K562 (cell line): ENCODE measurements around the gene METTL25B. TPM values are rescaled to one million over a fixed set of nuclear protein-coding genes. Genes with fewer than 3 reads are reported as not detected.

Experiments used
- CREM ChIP-seq: IDR thresholded peaks from 2 replicates; pipeline ENCODE4 v1.6.1; 2014; ENCODE audit warnings: antibody characterized with exemption, low read depth
- CSDE1 ChIP-seq, 2 experiments: fragments of 450-650 bp; IDR thresholded peaks; 2 replicates each; pipeline ENCODE4 v1.6.1; 2016; ENCODE audit warnings: mild to moderate bottlenecking in 1 of 2
- ETV6 ChIP-seq, 3 experiments: fragments of 150-350 bp in 1 of 3; sonication (generic) in 1 of 3; formaldehyde crosslinking in 1 of 3; IDR thresholded peaks; 2 replicates each; pipeline versions ENCODE4 v1.6.1 to v1.8.0; 2014 to 2022; ENCODE audit warnings: borderline replicate concordance in 2 of 3, low read depth in 2 of 3, antibody characterized with exemption in 1 of 3, low read length in 1 of 3, mild to moderate bottlenecking in 1 of 3, missing genetic modification reagents in 1 of 3
- FOXA1 ChIP-seq: fragments of 450-650 bp; IDR thresholded peaks from 2 replicates; pipeline ENCODE4 v1.6.1; 2016; ENCODE audit warnings: mild to moderate bottlenecking, borderline replicate concordance
- HDAC2 ChIP-seq: fragments of 450-650 bp; IDR thresholded peaks from 2 replicates; pipeline ENCODE4 v1.6.1; 2016; ENCODE audit warnings: mild to moderate bottlenecking
- MTA2 ChIP-seq: fragments of 450-650 bp; IDR thresholded peaks from 2 replicates; pipeline ENCODE4 v1.6.1; 2016; ENCODE audit warnings: low read depth
- MTF1 ChIP-seq: fragments of 250-450 bp; sonication (Bioruptor Pico); IDR thresholded peaks from 2 replicates; pipeline ENCODE4 v1.9.0; 2021; ENCODE audit warnings: moderate library complexity, mild to moderate bottlenecking, inconsistent platforms, borderline replicate concordance
- NR1H2 ChIP-seq: sonication (generic); formaldehyde crosslinking; IDR thresholded peaks from 2 replicates; pipeline ENCODE4 v1.4.0; 2020; ENCODE audit warnings: mild to moderate bottlenecking, missing genetic modification reagents
- YBX1 ChIP-seq: fragments of 450-650 bp; IDR thresholded peaks from 2 replicates; pipeline ENCODE4 v1.7.1; 2016; ENCODE audit warnings: mild to moderate bottlenecking
- ZBTB8A ChIP-seq: fragments of 450-650 bp; IDR thresholded peaks from 2 replicates; pipeline ENCODE4 v1.6.1; 2018; ENCODE audit warnings: mild to moderate bottlenecking, moderate library complexity; ENCODE audit not compliant: partially characterized antibody
- ZC3H8 ChIP-seq: fragments of 450-650 bp; IDR thresholded peaks from 2 replicates; pipeline ENCODE4 v1.6.1; 2017
- ZNF707 ChIP-seq: fragments of 250-450 bp; sonication (Bioruptor Pico); conservative IDR thresholded peaks from 2 replicates; pipeline ENCODE4 v1.8.0; 2022; ENCODE audit warnings: inconsistent platforms, mild to moderate bottlenecking, moderate library complexity
- polyA plus RNA-seq, 8 experiments: library from polyadenylated mRNA; depleted of rRNA in 4 of 8; stranded (reverse) in 5 of 8; unstranded in 3 of 8; fragments of >200 nt; fragmentation: Nextera tagmentation in 2 of 8; fragmentation: Illumina TruSeq in 1 of 8; extraction: Ambion mirVana in 2 of 8; extraction: Trizol in 1 of 8; gene quantifications; 2 replicates each; pipeline versions ENCODE4 v1.2.1 to v1.2.3, GENCODE V29; 2011 to 2014; ENCODE audit warnings: inconsistent platforms in 1 of 8, missing spikeins in 1 of 8
- total RNA-seq, 7 experiments: library from RNA; depleted of rRNA in 6 of 7; stranded (reverse); fragments of >200 nt in 6 of 7; fragmentation: Illumina TruSeq in 2 of 7; extraction: Trizol in 2 of 7; gene quantifications; 2 replicates each; pipeline versions ENCODE4 v1.2.1 to v1.2.3, GENCODE V29; 2011 to 2021; ENCODE audit warnings: low replicate concordance in 1 of 7
- TF ChIP-seq, protein P1 (sequence below): IDR thresholded peaks from 3 replicates; pipeline ENCODE4 v1.6.1; 2011; ENCODE audit warnings: borderline replicate concordance, mild to moderate bottlenecking, moderate library complexity; ENCODE audit not compliant: insufficient read length; ENCODE audit errors: extremely low read depth
- TF ChIP-seq, protein P2 (sequence below): fragments of 250-450 bp; sonication (Bioruptor Pico); IDR thresholded peaks from 2 replicates; pipeline ENCODE4 v1.8.0; 2021; ENCODE audit warnings: moderate library complexity, mild to moderate bottlenecking, inconsistent platforms
- TF ChIP-seq, protein P3 (sequence below): IDR thresholded peaks from 2 replicates; pipeline ENCODE4 v1.6.1; 2016; ENCODE audit warnings: missing genetic modification characterization, missing compliant biosample characterization
- TF ChIP-seq, protein P4 (sequence below): fragments of 450-650 bp; formaldehyde crosslinking; conservative IDR thresholded peaks from 2 replicates; pipeline ENCODE4 v1.4.0; 2022; ENCODE audit warnings: mild to moderate bottlenecking, missing genetic modification characterization
- TF ChIP-seq, protein P5 (sequence below): sonication (generic); formaldehyde crosslinking; IDR thresholded peaks from 2 replicates; pipeline ENCODE4 v1.8.0; 2022; ENCODE audit warnings: missing genetic modification reagents, mild to moderate bottlenecking, borderline replicate concordance

Gene METTL25B
- total and polyA plus RNA-seq, 9 of the 15 experiments (the other 6 are each of a cell fraction or from before 2014, with no cell fraction given) = 7.7 to 48.3 (median 33.1) TPM

DNA sequence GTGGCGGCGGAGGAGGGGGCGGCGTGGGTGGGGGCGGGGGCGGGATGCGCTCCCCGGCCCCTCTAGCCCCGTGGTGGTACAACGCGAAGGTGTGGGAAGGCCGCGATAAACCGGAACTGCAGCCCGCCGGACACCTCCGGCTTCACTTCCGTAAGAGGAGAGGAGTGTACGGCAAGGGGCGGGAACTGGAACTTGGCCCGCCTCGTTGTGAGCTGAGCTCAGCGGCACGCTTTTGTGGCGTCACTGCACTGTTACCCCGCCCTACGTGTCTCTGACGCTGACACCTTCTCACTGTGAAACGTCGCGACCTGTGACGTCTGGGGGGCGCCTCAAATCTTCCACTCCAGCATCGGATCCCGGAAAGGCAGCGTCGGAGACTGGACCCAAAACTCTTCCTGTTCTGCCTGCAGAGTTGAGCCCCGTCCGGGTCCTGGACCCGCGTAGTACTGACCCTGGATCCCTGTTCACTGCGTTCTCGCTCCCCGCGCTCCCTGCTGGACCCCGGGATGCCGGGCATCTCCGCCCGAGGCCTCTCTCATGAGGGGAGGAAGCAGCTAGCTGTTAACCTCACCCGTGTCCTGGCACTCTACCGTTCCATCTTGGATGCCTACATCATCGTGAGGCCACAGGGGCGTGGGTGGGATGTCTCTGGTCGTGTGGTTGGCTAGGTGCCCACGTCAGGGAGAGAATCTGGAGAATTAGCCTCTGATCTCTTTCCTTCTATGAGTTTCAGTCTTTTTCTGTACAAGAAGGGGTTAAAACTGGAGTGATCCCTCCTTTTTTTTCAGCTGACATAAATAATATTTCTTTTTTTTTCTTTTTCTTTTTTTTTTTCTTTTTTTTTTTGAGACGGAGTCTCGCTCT, 562 bp downstream of the METTL25B start, which contains the start of gene ISG20L2 (continued):
- TF ChIP-seq, protein P1, sequence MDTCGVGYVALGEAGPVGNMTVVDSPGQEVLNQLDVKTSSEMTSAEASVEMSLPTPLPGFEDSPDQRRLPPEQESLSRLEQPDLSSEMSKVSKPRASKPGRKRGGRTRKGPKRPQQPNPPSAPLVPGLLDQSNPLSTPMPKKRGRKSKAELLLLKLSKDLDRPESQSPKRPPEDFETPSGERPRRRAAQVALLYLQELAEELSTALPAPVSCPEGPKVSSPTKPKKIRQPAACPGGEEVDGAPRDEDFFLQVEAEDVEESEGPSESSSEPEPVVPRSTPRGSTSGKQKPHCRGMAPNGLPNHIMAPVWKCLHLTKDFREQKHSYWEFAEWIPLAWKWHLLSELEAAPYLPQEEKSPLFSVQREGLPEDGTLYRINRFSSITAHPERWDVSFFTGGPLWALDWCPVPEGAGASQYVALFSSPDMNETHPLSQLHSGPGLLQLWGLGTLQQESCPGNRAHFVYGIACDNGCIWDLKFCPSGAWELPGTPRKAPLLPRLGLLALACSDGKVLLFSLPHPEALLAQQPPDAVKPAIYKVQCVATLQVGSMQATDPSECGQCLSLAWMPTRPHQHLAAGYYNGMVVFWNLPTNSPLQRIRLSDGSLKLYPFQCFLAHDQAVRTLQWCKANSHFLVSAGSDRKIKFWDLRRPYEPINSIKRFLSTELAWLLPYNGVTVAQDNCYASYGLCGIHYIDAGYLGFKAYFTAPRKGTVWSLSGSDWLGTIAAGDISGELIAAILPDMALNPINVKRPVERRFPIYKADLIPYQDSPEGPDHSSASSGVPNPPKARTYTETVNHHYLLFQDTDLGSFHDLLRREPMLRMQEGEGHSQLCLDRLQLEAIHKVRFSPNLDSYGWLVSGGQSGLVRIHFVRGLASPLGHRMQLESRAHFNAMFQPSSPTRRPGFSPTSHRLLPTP = no peak
- TF ChIP-seq ZBTB8A (no peak), NR1H2 (no peak), FOXA1 (no peak), CREM (peak; percentile 99), HDAC2 (peak; percentile 70; the same call in 1 of the 2 replicates), ZNF707 (CRISPR knock-in tag) (no peak), YBX1 (no peak), MTF1 (CRISPR knock-in tag) (no peak), MTA2 (no peak), ETV6 (IDR thresholded peaks at IDR 0.05; ENCODE audit: borderline replicate concordance in 1 of 2, low read depth in 2 of 2, low read length in 1 of 2) (peak; percentile 56 to 70; a peak in 2 of 4 replicates), ETV6 (CRISPR knock-in tag; IDR thresholded peaks at IDR 0.05; ENCODE audit: borderline replicate concordance) (no peak), ZC3H8 (no peak), CSDE1 (IDR thresholded peaks at IDR 0.05) (peak; percentile 26 to 94; a peak in 2 of 4 replicates)
- TF ChIP-seq, protein P2, sequence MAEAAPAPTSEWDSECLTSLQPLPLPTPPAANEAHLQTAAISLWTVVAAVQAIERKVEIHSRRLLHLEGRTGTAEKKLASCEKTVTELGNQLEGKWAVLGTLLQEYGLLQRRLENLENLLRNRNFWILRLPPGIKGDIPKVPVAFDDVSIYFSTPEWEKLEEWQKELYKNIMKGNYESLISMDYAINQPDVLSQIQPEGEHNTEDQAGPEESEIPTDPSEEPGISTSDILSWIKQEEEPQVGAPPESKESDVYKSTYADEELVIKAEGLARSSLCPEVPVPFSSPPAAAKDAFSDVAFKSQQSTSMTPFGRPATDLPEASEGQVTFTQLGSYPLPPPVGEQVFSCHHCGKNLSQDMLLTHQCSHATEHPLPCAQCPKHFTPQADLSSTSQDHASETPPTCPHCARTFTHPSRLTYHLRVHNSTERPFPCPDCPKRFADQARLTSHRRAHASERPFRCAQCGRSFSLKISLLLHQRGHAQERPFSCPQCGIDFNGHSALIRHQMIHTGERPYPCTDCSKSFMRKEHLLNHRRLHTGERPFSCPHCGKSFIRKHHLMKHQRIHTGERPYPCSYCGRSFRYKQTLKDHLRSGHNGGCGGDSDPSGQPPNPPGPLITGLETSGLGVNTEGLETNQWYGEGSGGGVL = no peak
- TF ChIP-seq, protein P3, sequence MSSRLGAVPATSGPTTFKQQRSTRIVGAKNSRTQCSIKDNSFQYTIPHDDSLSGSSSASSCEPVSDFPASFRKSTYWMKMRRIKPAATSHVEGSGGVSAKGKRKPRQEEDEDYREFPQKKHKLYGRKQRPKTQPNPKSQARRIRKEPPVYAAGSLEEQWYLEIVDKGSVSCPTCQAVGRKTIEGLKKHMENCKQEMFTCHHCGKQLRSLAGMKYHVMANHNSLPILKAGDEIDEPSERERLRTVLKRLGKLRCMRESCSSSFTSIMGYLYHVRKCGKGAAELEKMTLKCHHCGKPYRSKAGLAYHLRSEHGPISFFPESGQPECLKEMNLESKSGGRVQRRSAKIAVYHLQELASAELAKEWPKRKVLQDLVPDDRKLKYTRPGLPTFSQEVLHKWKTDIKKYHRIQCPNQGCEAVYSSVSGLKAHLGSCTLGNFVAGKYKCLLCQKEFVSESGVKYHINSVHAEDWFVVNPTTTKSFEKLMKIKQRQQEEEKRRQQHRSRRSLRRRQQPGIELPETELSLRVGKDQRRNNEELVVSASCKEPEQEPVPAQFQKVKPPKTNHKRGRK (tag) = peak; percentile 50; the same call in 1 of the 2 replicates
- TF ChIP-seq, protein P4, sequence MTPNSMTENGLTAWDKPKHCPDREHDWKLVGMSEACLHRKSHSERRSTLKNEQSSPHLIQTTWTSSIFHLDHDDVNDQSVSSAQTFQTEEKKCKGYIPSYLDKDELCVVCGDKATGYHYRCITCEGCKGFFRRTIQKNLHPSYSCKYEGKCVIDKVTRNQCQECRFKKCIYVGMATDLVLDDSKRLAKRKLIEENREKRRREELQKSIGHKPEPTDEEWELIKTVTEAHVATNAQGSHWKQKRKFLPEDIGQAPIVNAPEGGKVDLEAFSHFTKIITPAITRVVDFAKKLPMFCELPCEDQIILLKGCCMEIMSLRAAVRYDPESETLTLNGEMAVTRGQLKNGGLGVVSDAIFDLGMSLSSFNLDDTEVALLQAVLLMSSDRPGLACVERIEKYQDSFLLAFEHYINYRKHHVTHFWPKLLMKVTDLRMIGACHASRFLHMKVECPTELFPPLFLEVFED (CRISPR knock-in tag) = no peak
- TF ChIP-seq, protein P5, sequence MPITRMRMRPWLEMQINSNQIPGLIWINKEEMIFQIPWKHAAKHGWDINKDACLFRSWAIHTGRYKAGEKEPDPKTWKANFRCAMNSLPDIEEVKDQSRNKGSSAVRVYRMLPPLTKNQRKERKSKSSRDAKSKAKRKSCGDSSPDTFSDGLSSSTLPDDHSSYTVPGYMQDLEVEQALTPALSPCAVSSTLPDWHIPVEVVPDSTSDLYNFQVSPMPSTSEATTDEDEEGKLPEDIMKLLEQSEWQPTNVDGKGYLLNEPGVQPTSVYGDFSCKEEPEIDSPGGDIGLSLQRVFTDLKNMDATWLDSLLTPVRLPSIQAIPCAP = no peak
